Ishikawa (cell line): ENCODE measurements around the gene TMEM30B.

Source experiments
- CEBPB ChIP-seq: IDR thresholded peaks from 2 replicates; pipeline ENCODE4 v1.6.1; 2012
- CREB1 ChIP-seq: IDR thresholded peaks from 2 replicates; pipeline ENCODE4 v1.6.1; 2012; ENCODE audit warnings: low read depth
- EGR1 ChIP-seq: IDR thresholded peaks from 2 replicates; pipeline ENCODE4 v1.6.1; 2012
- EP300 ChIP-seq: IDR thresholded peaks from 2 replicates; pipeline ENCODE4 v1.6.1; 2012; ENCODE audit warnings: borderline replicate concordance
- FOXM1 ChIP-seq: IDR thresholded peaks from 2 replicates; pipeline ENCODE4 v1.6.1; 2012; ENCODE audit warnings: low read depth, borderline replicate concordance
- MAX ChIP-seq: IDR thresholded peaks from 2 replicates; pipeline ENCODE4 v1.6.1; 2012
- NFIC ChIP-seq: IDR thresholded peaks from 2 replicates; pipeline ENCODE4 v1.6.1; 2012
- RAD21 ChIP-seq: IDR thresholded peaks from 2 replicates; pipeline ENCODE4 v1.6.1; 2012; ENCODE audit warnings: low read depth
- REST ChIP-seq: IDR thresholded peaks from 2 replicates; pipeline ENCODE4 v1.6.1; 2012; ENCODE audit warnings: low read depth, mild to moderate bottlenecking
- TAF1 ChIP-seq: IDR thresholded peaks from 2 replicates; pipeline ENCODE4 v1.6.1; 2012; ENCODE audit warnings: low read depth, mild to moderate bottlenecking
- TCF12 ChIP-seq: IDR thresholded peaks from 2 replicates; pipeline ENCODE4 v1.6.1; 2012; ENCODE audit warnings: low read depth
- TEAD4 ChIP-seq: IDR thresholded peaks from 2 replicates; pipeline ENCODE4 v1.6.1; 2012
- USF1 ChIP-seq: IDR thresholded peaks from 2 replicates; pipeline ENCODE4 v1.6.1; 2012
- YY1 ChIP-seq: IDR thresholded peaks from 2 replicates; pipeline ENCODE4 v1.6.1; 2012; ENCODE audit warnings: low read depth
- ZBTB7A ChIP-seq: IDR thresholded peaks from 2 replicates; pipeline ENCODE4 v1.6.1; 2012; ENCODE audit warnings: low read depth

The TMEM30B gene

GRCh38 chr14:61244009-61244408 is 37.1 kb downstream of the TMEM30B start:
- TF ChIP-seq REST (no peak), CREB1 (no peak), NFIC (no peak), CEBPB (no peak), TCF12 (no peak), FOXM1 (no peak), ZBTB7A (no peak), EP300 (no peak), YY1 (no peak), USF1 (no peak), RAD21 (no peak), MAX (no peak), EGR1 (no peak), TAF1 (no peak)

GRCh38 chr14:61240206-61240605 is 40.9 kb downstream of the TMEM30B start:
- TF ChIP-seq FOXM1 (no peak), TCF12 (no peak), NFIC (no peak), USF1 (no peak), CEBPB (no peak), MAX (no peak), TAF1 (no peak), REST (no peak), EP300 (no peak), RAD21 (no peak), YY1 (no peak), CREB1 (no peak), EGR1 (no peak), TEAD4 (no peak)

GRCh38 chr14:61238611-61239245 is 42.4 kb downstream of the TMEM30B start:
- TF ChIP-seq REST (no peak), TEAD4 (no peak), CREB1 (no peak), USF1 (no peak), TCF12 (no peak), ZBTB7A (no peak), EP300 (no peak), YY1 (no peak), RAD21 (no peak), MAX (no peak), TAF1 (no peak), FOXM1 (no peak), EGR1 (no peak), CEBPB (no peak)
